ENCODE data around the gene TRAPPC6A.

DNA sequence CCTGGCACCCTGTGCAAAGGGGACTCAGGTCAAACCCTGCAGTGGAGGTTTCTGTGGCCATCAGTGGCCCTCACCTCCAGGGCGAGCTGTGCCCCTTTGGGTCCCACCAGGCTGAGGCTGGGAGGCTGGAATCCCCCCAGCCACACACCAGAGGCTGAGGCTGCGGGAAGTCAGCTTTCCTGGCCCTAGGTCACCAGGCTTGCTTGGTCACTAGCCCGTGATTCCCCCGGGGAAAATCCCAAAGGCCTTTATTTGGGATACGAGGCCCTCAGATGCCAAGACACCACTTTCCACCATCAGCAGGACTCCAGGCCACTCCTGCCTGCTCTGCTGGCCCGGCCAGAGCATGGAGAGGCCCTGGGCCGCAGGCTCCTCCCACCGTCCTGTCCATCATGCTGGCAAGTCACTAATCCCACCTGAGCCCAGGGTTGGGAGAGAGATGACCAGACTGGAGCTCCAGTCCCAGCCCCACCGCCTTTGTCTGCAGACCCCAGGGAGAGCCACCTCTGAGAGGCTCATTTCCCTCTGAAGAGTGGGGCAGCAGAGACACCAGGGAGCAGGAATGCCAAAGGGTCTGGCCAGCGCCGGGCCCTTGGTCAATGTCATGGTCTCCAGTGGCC, 21.9 kb downstream of the TRAPPC6A start:
- TF ChIP-seq CTCF (conservative IDR thresholded peaks at IDR 0.05; ENCODE audit: low read depth in 2 of 2) = no peak
- TF ChIP-seq EZH2 (IDR thresholded peaks at IDR 0.05; ENCODE audit: low read depth, unreplicated experiment) = no peak
- no peak for TF ChIP-seq POLR2AphosphoS5 (IDR thresholded peaks at IDR 0.05; ENCODE audit: low read depth)
